Liver (tissue), 9 donors: ENCODE measurements around the gene PRSS27. TPM values are rescaled to one million over a fixed set of nuclear protein-coding genes. Genes with fewer than 3 reads are reported as not detected.

Experiments
- DNase-seq: peaks from one replicate; pipeline ENCODE4 v3.0.0-alpha.2; 2017; ENCODE audit warnings: low spot score
- H3K27ac ChIP-seq, 2 donors: one replicate each; pipeline ENCODE4 v1.7.0; 2013; ENCODE audit warnings: inconsistent platforms in 2 of 2, low read length in 2 of 2, control low read depth in 1 of 2, low read depth in 1 of 2, mild to moderate bottlenecking in 1 of 2
- H3K27me3 ChIP-seq, 4 donors: one replicate each; pipeline versions ENCODE4 v1.6.1 to v1.7.0; 2013; ENCODE audit warnings: low read length in 3 of 4, inconsistent platforms in 1 of 4, mild to moderate bottlenecking in 1 of 4, moderate library complexity in 1 of 4; ENCODE audit not compliant: control insufficient read depth in 4 of 4, insufficient read depth in 4 of 4
- H3K36me3 ChIP-seq, 4 donors: one replicate each; pipeline versions ENCODE4 v1.6.1 to v1.7.0; 2013; ENCODE audit warnings: low read length in 3 of 4, mild to moderate bottlenecking in 3 of 4, low read depth in 1 of 4, moderate library complexity in 1 of 4; ENCODE audit not compliant: control insufficient read depth in 4 of 4, insufficient read depth in 3 of 4
- H3K4me1 ChIP-seq, 4 donors: one replicate each; pipeline versions ENCODE4 v1.6.1 to v1.7.0; 2013; ENCODE audit warnings: low read length in 3 of 4, mild to moderate bottlenecking in 3 of 4, moderate library complexity in 1 of 4; ENCODE audit not compliant: control insufficient read depth in 4 of 4, insufficient read depth in 4 of 4
- H3K4me3 ChIP-seq, 3 donors: one replicate each; pipeline versions ENCODE4 v1.6.1 to v1.7.0; 2013; ENCODE audit warnings: low read length in 3 of 3, control low read depth in 1 of 3, low read depth in 1 of 3, mild to moderate bottlenecking in 1 of 3
- H3K9ac ChIP-seq, 2 donors: one replicate each; pipeline ENCODE4 v1.7.0; 2013; ENCODE audit warnings: low read length in 2 of 2, mild to moderate bottlenecking in 2 of 2, moderate library complexity in 2 of 2, control low read depth in 1 of 2, low read depth in 1 of 2
- H3K9me3 ChIP-seq, 4 donors: one replicate each; pipeline versions ENCODE4 v1.6.1 to v1.7.0; 2013; ENCODE audit warnings: low read length in 3 of 4; ENCODE audit not compliant: control insufficient read depth in 4 of 4
- ATF3 ChIP-seq: IDR thresholded peaks from 2 replicates; pipeline ENCODE4 v1.6.1; 2016; ENCODE audit warnings: antibody characterized with exemption
- CTCF ChIP-seq: fragments of 150-350 bp; IDR thresholded peaks from 2 replicates; pipeline ENCODE4 v1.5.1; 2017; ENCODE audit warnings: improper control_type of control experiment, low read depth, low read length; ENCODE audit not compliant: missing input control
- EGR1 ChIP-seq, 2 donors: IDR thresholded peaks; 2 replicates each; pipeline ENCODE4 v1.6.1; 2016 to 2018; ENCODE audit warnings: antibody characterized with exemption in 2 of 2, low read depth in 2 of 2
- FOXA1 ChIP-seq: IDR thresholded peaks from 2 replicates; pipeline ENCODE4 v1.6.1; 2016; ENCODE audit warnings: antibody characterized with exemption
- FOXA2 ChIP-seq: IDR thresholded peaks from 2 replicates; pipeline ENCODE4 v1.6.1; 2016; ENCODE audit warnings: antibody characterized with exemption
- GABPA ChIP-seq, 2 donors: IDR thresholded peaks in 1 of 2; conservative IDR thresholded peaks in 1 of 2; 2 replicates each; pipeline ENCODE4 v1.6.1; 2016; ENCODE audit warnings: antibody characterized with exemption in 2 of 2, mild to moderate bottlenecking in 1 of 2, moderate library complexity in 1 of 2
- HNF4A ChIP-seq, 2 donors: conservative IDR thresholded peaks; 2 replicates each; pipeline ENCODE4 v1.6.1; 2016; ENCODE audit warnings: antibody characterized with exemption in 2 of 2, mild to moderate bottlenecking in 2 of 2
- HNF4G ChIP-seq: IDR thresholded peaks from 2 replicates; pipeline ENCODE4 v1.6.1; 2016; ENCODE audit warnings: antibody characterized with exemption
- JUND ChIP-seq, 2 donors: IDR thresholded peaks; 2 replicates each; pipeline ENCODE4 v1.6.1; 2016; ENCODE audit warnings: antibody characterized with exemption in 2 of 2
- MAX ChIP-seq: IDR thresholded peaks from 2 replicates; pipeline ENCODE4 v1.6.1; 2016; ENCODE audit warnings: antibody characterized with exemption
- NR2F2 ChIP-seq: IDR thresholded peaks from 2 replicates; pipeline ENCODE4 v1.6.1; 2016; ENCODE audit warnings: antibody characterized with exemption
- RAD21 ChIP-seq, 2 donors: IDR thresholded peaks; 2 replicates each; pipeline ENCODE4 v1.6.1; 2016; ENCODE audit warnings: antibody characterized with exemption in 2 of 2, mild to moderate bottlenecking in 2 of 2
- REST ChIP-seq: IDR thresholded peaks from 2 replicates; pipeline ENCODE4 v1.6.1; 2016; ENCODE audit warnings: antibody characterized with exemption, mild to moderate bottlenecking
- RXRA ChIP-seq, 2 donors: IDR thresholded peaks; 2 replicates each; pipeline ENCODE4 v1.6.1; 2017 to 2018; ENCODE audit warnings: antibody characterized with exemption in 2 of 2, mild to moderate bottlenecking in 1 of 2
- SP1 ChIP-seq: IDR thresholded peaks from 2 replicates; pipeline ENCODE4 v1.6.1; 2018; ENCODE audit warnings: antibody characterized with exemption, mild to moderate bottlenecking
- TAF1 ChIP-seq: conservative IDR thresholded peaks from 2 replicates; pipeline ENCODE4 v1.6.1; 2016; ENCODE audit warnings: antibody characterized with exemption, mild to moderate bottlenecking
- YY1 ChIP-seq: IDR thresholded peaks from 2 replicates; pipeline ENCODE4 v1.6.1; 2016; ENCODE audit warnings: antibody characterized with exemption, mild to moderate bottlenecking
- ZBTB33 ChIP-seq: IDR thresholded peaks from 2 replicates; pipeline ENCODE4 v1.6.1; 2016; ENCODE audit warnings: antibody characterized with exemption
- WGBS: extraction: QIAGEN DNeasy Blood & Tissue Kit; methylation state at CpG from one replicate; pipeline ENCODE4 v1.1.7; 2013; 5-methylcytosine and 5-hydroxymethylcytosine counted together
- polyA plus RNA-seq, 2 donors: library from polyadenylated mRNA; stranded (reverse) in 1 of 2; unstranded in 1 of 2; fragments of 200-250 nt in 1 of 2; fragments of >200 nt in 1 of 2; fragmentation: Nextera tagmentation in 1 of 2; extraction: Ambion mirVana in 1 of 2; gene quantifications; one replicate each; pipeline versions ENCODE4 v1.2.1 to v1.2.3, GENCODE V29; 2013 to 2015
- total RNA-seq, 2 donors: library from RNA; depleted of rRNA; stranded (reverse); fragments of >200 nt; gene quantifications; one replicate each; pipeline ENCODE4 v1.2.3, GENCODE V29; 2014
- donor health status: healthy.
- donor health status: healthy.
- donor health status: healthy.
- donor health status: healthy.
- donor health status: healthy.

Gene PRSS27
- total and polyA plus RNA-seq, 4 donors: 0.05 to 1.5 (median 0.22) TPM; not detected in 1

GRCh38 chr16:2762711-2763110 lies 42.7 kb upstream of the PRSS27 start (continued):
- TF ChIP-seq HNF4G (no peak), GABPA (IDR thresholded peaks at IDR 0.05 in 1 of 2, conservative IDR thresholded peaks at IDR 0.05 in 1 of 2) (no peak), TAF1 (no peak)

- Histone ChIP-seq H3K27me3 (no peaks in the 10 kb centered on the region), H3K36me3 (peaks cover 38 to 100% (median 90%) of the 10 kb centered on the region in 4 donors), H3K4me1 (peaks cover 0 to 5% (median 2%) of the 10 kb centered on the region in 4 donors), H3K9ac (no peak overlapping the region), H3K4me3 (no peak overlapping the region), H3K27ac (no peak overlapping the region), H3K9me3 (no peaks in the 10 kb centered on the region)
- WGBS: 98% methylated on average over 42 of the region's 42 CpGs
- DNase-seq: no peak
- TF ChIP-seq JUND (IDR thresholded peaks at IDR 0.05) (no peak), GABPA (IDR thresholded peaks at IDR 0.05 in 1 of 2, conservative IDR thresholded peaks at IDR 0.05 in 1 of 2) (no peak), HNF4A (conservative IDR thresholded peaks at IDR 0.05) (no peak), ATF3 (no peak), CTCF (no peak), REST (no peak), ZBTB33 (no peak), SP1 (no peak), RXRA (IDR thresholded peaks at IDR 0.05) (no peak), YY1 (no peak), TAF1 (no peak), RAD21 (IDR thresholded peaks at IDR 0.05) (no peak), MAX (no peak), HNF4G (no peak), FOXA2 (no peak), FOXA1 (no peak), NR2F2 (no peak), EGR1 (IDR thresholded peaks at IDR 0.05; ENCODE audit: low read depth in 2 of 2) (no peak)
Observed at GRCh38 chr16:2761886-2762583, 42.0 kb upstream of the PRSS27 start.
